H1 (cell line): ENCODE measurements around the gene CCDC30. TPM values are rescaled to one million over a fixed set of nuclear protein-coding genes. Genes with fewer than 3 reads are reported as not detected.

Experiments
- CTCF ChIA-PET: fragments of 300-600 bp; sonication (Branson Sonifier 250); formaldehyde crosslinking; loops from one replicate; lab custom pipeline; 2021; ENCODE audit not compliant: partially characterized antibody; lab: Charles Lee
- POLR2A ChIA-PET: fragments of 300-600 bp; sonication (Branson Sonifier 250); formaldehyde crosslinking; loops from one replicate; lab custom pipeline; 2021; ENCODE audit warnings: inconsistent platforms; ENCODE audit not compliant: partially characterized antibody; lab: Charles Lee
- DNase-seq, 2 experiments: peaks; one replicate each; pipeline versions ENCODE4 v3.0.0 to v3.0.0-alpha.2; 2010 to 2022; ENCODE audit warnings: low spot score in 2 of 2, low read depth in 1 of 2, mixed read lengths in 1 of 2
- FAIRE-seq: peaks from 2 replicates; lab custom pipeline; 2011; peaks lifted over from hg19 to GRCh38; lab: Jason Lieb, UNC
- H2AFZ ChIP-seq: 2 replicates; pipeline ENCODE4 v1.8.1; 2012; ENCODE audit warnings: low read length, inconsistent platforms
- H2AK5ac ChIP-seq: 2 replicates; pipeline ENCODE4 v1.6.1; 2013; ENCODE audit warnings: low read depth, low read length
- H2BK120ac ChIP-seq: replicated peaks from 2 replicates; pipeline ENCODE3; 2013; ENCODE audit warnings: low read depth, low read length, inconsistent platforms
- H2BK12ac ChIP-seq: 2 replicates; pipeline ENCODE4 v1.6.1; 2013; ENCODE audit warnings: low read depth, low read length
- H2BK15ac ChIP-seq: 2 replicates; pipeline ENCODE4 v1.6.1; 2013; ENCODE audit warnings: low read length
- H2BK20ac ChIP-seq: 2 replicates; pipeline ENCODE4 v1.6.1; 2013; ENCODE audit warnings: low read length
- H2BK5ac ChIP-seq: 2 replicates; pipeline ENCODE4 v1.6.1; 2013; ENCODE audit warnings: low read depth, low read length
- H3K14ac ChIP-seq: 2 replicates; pipeline ENCODE4 v1.6.1; 2013; ENCODE audit warnings: inconsistent platforms; ENCODE audit not compliant: insufficient read length
- H3K18ac ChIP-seq: 2 replicates; pipeline ENCODE4 v1.6.1; 2013; ENCODE audit warnings: low read length; ENCODE audit errors: extremely low read depth
- H3K23ac ChIP-seq: 2 replicates; pipeline ENCODE4 v1.6.1; 2013; ENCODE audit warnings: inconsistent platforms; ENCODE audit not compliant: insufficient read length
- H3K23me2 ChIP-seq: 2 replicates; pipeline ENCODE4 v1.6.1; 2013; ENCODE audit warnings: low read depth, low read length
- H3K27ac ChIP-seq: 2 replicates; pipeline ENCODE4 v1.6.1; 2011; ENCODE audit warnings: low read depth, low read length, inconsistent platforms
- H3K27me3 ChIP-seq, 4 experiments: replicated peaks in 1 of 4; 1 replicate in 1 of 4; 2 replicates in 3 of 4; pipeline versions ENCODE4 v1.6.1 to v1.8.1; 2011 to 2013; ENCODE audit warnings: low read length in 3 of 4, mild to moderate bottlenecking in 3 of 4, inconsistent platforms in 2 of 4, mixed read lengths in 2 of 4, moderate library complexity in 1 of 4; ENCODE audit not compliant: control insufficient read depth in 3 of 4, insufficient read depth in 3 of 4; ENCODE audit errors: extremely low read depth in 1 of 4
- H3K36me3 ChIP-seq, 4 experiments: 2 replicates each; pipeline versions ENCODE4 v1.6.1 to v1.8.1; 2011 to 2013; ENCODE audit warnings: mild to moderate bottlenecking in 4 of 4, low read length in 3 of 4, moderate library complexity in 2 of 4, control low read depth in 1 of 4, inconsistent platforms in 1 of 4; ENCODE audit not compliant: insufficient read depth in 4 of 4, control insufficient read depth in 2 of 4
- H3K4ac ChIP-seq: replicated peaks from 2 replicates; pipeline ENCODE3; 2013; ENCODE audit warnings: low read length, low read depth, mixed read lengths, inconsistent platforms; ENCODE audit not compliant: insufficient read length
- H3K4me1 ChIP-seq, 4 experiments: replicated peaks in 1 of 4; 1 replicate in 1 of 4; 2 replicates in 3 of 4; pipeline versions ENCODE4 v1.6.1 to v1.8.1; 2011 to 2013; ENCODE audit warnings: low read length in 3 of 4, inconsistent platforms in 2 of 4, mixed read lengths in 1 of 4; ENCODE audit not compliant: insufficient read depth in 4 of 4, control insufficient read depth in 3 of 4
- H3K4me2 ChIP-seq, 2 experiments: 2 replicates each; pipeline versions ENCODE4 v1.6.1 to v1.8.1; 2011 to 2013; ENCODE audit warnings: low read depth in 2 of 2, low read length in 2 of 2, control low read depth in 1 of 2, inconsistent platforms in 1 of 2, mild to moderate bottlenecking in 1 of 2; ENCODE audit not compliant: insufficient read depth in 1 of 2
- H3K4me3 ChIP-seq, 4 experiments: fragments of 200-600, 300-600 bp in 1 of 4; sonication (generic), shearing (Covaris generic), sonication (Bioruptor Twin) in 1 of 4; 2 replicates each; pipeline versions ENCODE4 v1.5.1 to v1.8.1; 2011 to 2016; ENCODE audit warnings: low read length in 4 of 4, low read depth in 3 of 4, control low read depth in 2 of 4, inconsistent platforms in 2 of 4, mild to moderate bottlenecking in 2 of 4, mixed read lengths in 1 of 4, moderate library complexity in 1 of 4; ENCODE audit not compliant: insufficient read depth in 2 of 4; ENCODE audit errors: extremely low read depth in 1 of 4
- H3K56ac ChIP-seq: replicated peaks from 2 replicates; pipeline ENCODE3; 2013; ENCODE audit warnings: low read depth, mild to moderate bottlenecking, mixed read lengths, low read length, inconsistent platforms; ENCODE audit not compliant: insufficient read length
- H3K79me1 ChIP-seq: 2 replicates; pipeline ENCODE4 v1.6.1; 2013; ENCODE audit warnings: low read depth, low read length, control low read depth
- H3K79me2 ChIP-seq, 2 experiments: 2 replicates each; pipeline versions ENCODE4 v1.6.1 to v1.8.1; 2012 to 2013; ENCODE audit warnings: low read length in 2 of 2, mild to moderate bottlenecking in 2 of 2, inconsistent platforms in 1 of 2; ENCODE audit not compliant: insufficient read depth in 2 of 2, control insufficient read depth in 1 of 2
- H3K9ac ChIP-seq, 4 experiments: replicated peaks in 1 of 4; 1 replicate in 1 of 4; 2 replicates in 3 of 4; pipeline versions ENCODE4 v1.6.1 to v1.8.1; 2011 to 2013; ENCODE audit warnings: low read depth in 3 of 4, low read length in 3 of 4, control low read depth in 2 of 4, mild to moderate bottlenecking in 2 of 4, moderate library complexity in 2 of 4, inconsistent platforms in 1 of 4; ENCODE audit errors: extremely low read depth in 1 of 4
- H3K9me3 ChIP-seq, 2 experiments: 2 replicates each; pipeline versions ENCODE4 v1.6.1 to v1.8.1; 2012 to 2013; ENCODE audit warnings: mild to moderate bottlenecking in 2 of 2, moderate library complexity in 2 of 2, control low read depth in 1 of 2, inconsistent platforms in 1 of 2, low read depth in 1 of 2, low read length in 1 of 2, mixed read lengths in 1 of 2; ENCODE audit not compliant: insufficient read depth in 2 of 2
- H4K20me1 ChIP-seq, 2 experiments: replicated peaks in 1 of 2; 2 replicates each; pipeline versions ENCODE3 to v1.8.1; 2011 to 2013; ENCODE audit warnings: inconsistent platforms in 2 of 2, low read length in 2 of 2, mild to moderate bottlenecking in 1 of 2; ENCODE audit not compliant: insufficient read depth in 2 of 2, control insufficient read depth in 1 of 2
- H4K5ac ChIP-seq: 2 replicates; pipeline ENCODE4 v1.6.1; 2013; ENCODE audit warnings: low read length, low read depth, mixed read lengths, inconsistent platforms; ENCODE audit not compliant: insufficient read length
- H4K8ac ChIP-seq: 2 replicates; pipeline ENCODE4 v1.8.0; 2013; ENCODE audit warnings: mild to moderate bottlenecking, moderate library complexity, low read length, inconsistent platforms; ENCODE audit not compliant: insufficient read depth; ENCODE audit errors: extremely low read depth
- H4K91ac ChIP-seq: replicated peaks from 2 replicates; pipeline ENCODE3; 2013; ENCODE audit warnings: low read length, mixed read lengths, inconsistent platforms; ENCODE audit not compliant: insufficient read length
- JUND ChIP-seq: IDR thresholded peaks from 2 replicates; pipeline ENCODE4 v1.6.1; 2011; ENCODE audit warnings: mild to moderate bottlenecking, improper control_type of control experiment, low read length
- SIN3A ChIP-seq, 2 experiments: IDR thresholded peaks in 1 of 2; conservative IDR thresholded peaks in 1 of 2; 2 replicates each; pipeline ENCODE4 v1.6.1; 2011 to 2012; ENCODE audit warnings: low read length in 2 of 2, improper control_type of control experiment in 1 of 2, low read depth in 1 of 2, mild to moderate bottlenecking in 1 of 2
- WGBS, 2 experiments: shearing (Covaris generic) in 1 of 2; methylation state at CpG; one replicate each; pipeline versions ENCODE4 v1.1.6 to v1.1.7; 2013 to 2015; ENCODE audit warnings: low lambda C conversion rate in 2 of 2, mixed read lengths in 2 of 2, inconsistent platforms in 1 of 2, low coverage in 1 of 2, missing lambda C conversion rate in 1 of 2; ENCODE audit not compliant: insufficient replicate concordance in 2 of 2, insufficient coverage in 1 of 2, insufficient read length in 1 of 2; ENCODE audit errors: extremely low coverage in 1 of 2, missing lambda C conversion rate in 1 of 2; 5-methylcytosine and 5-hydroxymethylcytosine counted together
- polyA plus RNA-seq, 7 experiments: library from polyadenylated mRNA; depleted of rRNA in 3 of 7; stranded (reverse) in 5 of 7; unstranded in 2 of 7; fragments of >200 nt in 5 of 7; fragments of 200-250 nt in 2 of 7; gene quantifications; 1 replicate in 5 of 7; 2 replicates in 1 of 7; 4 replicates in 1 of 7; pipeline versions ENCODE4 v1.2.1 to v1.2.3, GENCODE V29; 2011 to 2013; ENCODE audit warnings: missing spikeins in 2 of 7, mixed read lengths in 2 of 7
- total RNA-seq: library from RNA; stranded (reverse); fragmentation: NEBNext Ultra II Directional; extraction: Animal tissue kit (Norgen Biotek cat#: 25700); gene quantifications from 2 replicates; pipeline ENCODE4 v1.2.1, GENCODE V29; 2021

The CCDC30 gene
- total and polyA plus RNA-seq, 2 of the 8 experiments (the other 6 are each of a cell fraction or from before 2014, with no cell fraction given): 0.60 to 1.8 TPM

- no peak overlapping the region for H2AK5ac ChIP-seq
- H4K20me1 ChIP-seq: no peaks in the 10 kb centered on the region
- no peaks in the 10 kb centered on the region for H3K23me2 ChIP-seq
- no peak overlapping the region for H3K4ac ChIP-seq
- H3K79me2 ChIP-seq: no peaks in the 10 kb centered on the region
- H2BK15ac ChIP-seq: no peak overlapping the region
- H2BK5ac ChIP-seq: no peak overlapping the region
- ChIA-PET POLR2A (interaction anchor here (1.2 kb wide), 1 partner anchor 9 kb away, joined by 3 read pairs; no protein-coding TSS in a partner anchor), CTCF (no interaction called here)
- no peak overlapping the region for H3K4me3 ChIP-seq
- H2BK120ac ChIP-seq: no peak overlapping the region
- no peak overlapping the region for H3K56ac ChIP-seq
- no peak overlapping the region for H3K14ac ChIP-seq
- H3K36me3 ChIP-seq: no peaks in the 10 kb centered on the region
- H3K23ac ChIP-seq: no peak overlapping the region
- TF ChIP-seq SIN3A (conservative IDR thresholded peaks at IDR 0.05 in 1 of 2, IDR thresholded peaks at IDR 0.05 in 1 of 2; ENCODE audit: low read depth in 1 of 2, low read length in 2 of 2): no peak
- TF ChIP-seq JUND: peak; percentile 40; the same call in 1 of the 2 replicates
- FAIRE-seq (no peak), DNase-seq (no peak)
- no peak overlapping the region for H3K4me2 ChIP-seq
- no peak overlapping the region for H4K8ac ChIP-seq
- H2BK12ac ChIP-seq: no peak overlapping the region
- 83% methylated on average over 4 of the region's 4 CpGs; no CpG with 5 or more reads in 1 of the 2 experiments for WGBS, 2 experiments
- no peak overlapping the region for H2AFZ ChIP-seq
- no peaks in the 10 kb centered on the region for H3K4me1 ChIP-seq
- no peak overlapping the region for H2BK20ac ChIP-seq
- no peaks in the 10 kb centered on the region for H3K27me3 ChIP-seq
- no peak overlapping the region for H3K18ac ChIP-seq
- H3K27ac ChIP-seq: no peak overlapping the region
- no peaks in the 10 kb centered on the region for H3K9me3 ChIP-seq
- no peaks in the 10 kb centered on the region for H3K79me1 ChIP-seq
- H4K91ac ChIP-seq: no peak overlapping the region
- no peak overlapping the region for H4K5ac ChIP-seq
- no peak overlapping the region for H3K9ac ChIP-seq
Measured at GRCh38 chr1:42427240-42427639, 35.8 kb upstream of the CCDC30 start.
